Activated T-helper 2 cell treated with anti-CD3 and anti-CD28 coated beads, Interferon-gamma antibody, Interleukin-2, Interleukin-4, amounts not matched to agents 10 μg/mL and 5 μg/mL and 100 μg/mL, durations not matched to agents 14 hours and 24 hours and 36 hours (primary cell): ENCODE measurements around the gene RNLS. TPM values are rescaled to one million over a fixed set of nuclear protein-coding genes. Genes with fewer than 3 reads are reported as not detected.
"Not testable (repeated sequence)": the region's sequence is repeated elsewhere in the genome, so short reads cannot be mapped to it uniquely, and the experiment has no call there.

Source experiments
- DNase-seq: peaks from one replicate; pipeline ENCODE4 v3.0.0; 2021; ENCODE audit warnings: low spot score
- H3K27ac Mint-ChIP-seq: one replicate; pipeline ENCODE4 v1.8.0; 2021; ENCODE audit warnings: mixed read lengths
- H3K27me3 Mint-ChIP-seq: one replicate; pipeline ENCODE4 v1.8.0; 2021; ENCODE audit warnings: low read depth, mixed read lengths
- H3K36me3 Mint-ChIP-seq: one replicate; pipeline ENCODE4 v1.8.0; 2021; ENCODE audit warnings: low read depth, mixed read lengths
- H3K4me1 Mint-ChIP-seq: one replicate; pipeline ENCODE4 v1.8.0; 2021; ENCODE audit warnings: low read depth, mixed read lengths
- H3K4me3 Mint-ChIP-seq: one replicate; pipeline ENCODE4 v1.8.0; 2021; ENCODE audit warnings: low read depth, mild to moderate bottlenecking, moderate library complexity, mixed read lengths
- H3K9me3 Mint-ChIP-seq: one replicate; pipeline ENCODE4 v1.8.0; 2021; ENCODE audit warnings: mixed read lengths
- intact Hi-C: fragments of 100-400 bp; cut with micrococcal nuclease; formaldehyde crosslinking; loops from one replicate; pipeline ENCODE4 v1.15.1; 2023
- total RNA-seq: library from RNA; stranded (reverse); gene quantifications from 2 replicates; pipeline ENCODE4 v1.2.3, GENCODE V29; 2022

Gene RNLS
- total RNA-seq, 1 donor from 2014 or later: 1.6 TPM

DNA sequence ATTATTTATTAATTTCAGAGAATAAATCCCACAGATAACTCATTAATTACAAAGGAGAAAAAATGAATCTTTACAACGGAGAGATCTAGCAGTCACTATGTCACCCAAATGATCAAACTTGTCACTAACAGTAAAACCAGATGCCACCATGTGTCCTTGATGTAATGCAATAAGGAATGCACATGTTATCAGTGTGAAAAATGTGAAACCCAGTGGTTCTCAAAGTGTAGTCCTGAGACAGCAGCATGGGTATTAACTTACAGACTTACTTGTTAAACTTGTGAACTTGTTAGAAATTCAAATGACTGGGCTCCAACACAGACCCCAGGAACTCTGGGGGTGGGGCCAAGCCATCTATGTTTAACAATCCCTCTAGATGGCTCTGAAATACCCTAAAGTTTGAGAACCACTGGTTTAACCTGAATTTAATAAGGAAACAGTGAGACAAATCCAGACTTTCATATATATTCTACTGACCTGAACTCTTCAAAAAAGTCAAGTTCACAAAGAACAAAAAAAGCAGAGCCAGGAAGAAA lies 77.4 kb downstream of the RNLS start:
- Mint-ChIP-seq H3K27me3 (peaks cover 30% of the 10 kb centered on the region), H3K4me3 (no peak overlapping the region), H3K4me1 (no peaks in the 10 kb centered on the region), H3K9me3 (no peaks in the 10 kb centered on the region), H3K36me3 (no peaks in the 10 kb centered on the region), H3K27ac (no peak overlapping the region)
- intact Hi-C loops: no loop called here
- DNase-seq: no peak

GRCh38 chr10:88505265-88505664 lies 77.9 kb downstream of the RNLS start:
- intact Hi-C loops: no loop called here
- no peak overlapping the region for H3K4me3 Mint-ChIP-seq
- H3K4me1 Mint-ChIP-seq: no peaks in the 10 kb centered on the region
- no peak for DNase-seq
- H3K36me3 Mint-ChIP-seq: no peaks in the 10 kb centered on the region
- H3K27me3 Mint-ChIP-seq: peaks cover 30% of the 10 kb centered on the region
- no peaks in the 10 kb centered on the region for H3K9me3 Mint-ChIP-seq
- no peak overlapping the region for H3K27ac Mint-ChIP-seq

DNA sequence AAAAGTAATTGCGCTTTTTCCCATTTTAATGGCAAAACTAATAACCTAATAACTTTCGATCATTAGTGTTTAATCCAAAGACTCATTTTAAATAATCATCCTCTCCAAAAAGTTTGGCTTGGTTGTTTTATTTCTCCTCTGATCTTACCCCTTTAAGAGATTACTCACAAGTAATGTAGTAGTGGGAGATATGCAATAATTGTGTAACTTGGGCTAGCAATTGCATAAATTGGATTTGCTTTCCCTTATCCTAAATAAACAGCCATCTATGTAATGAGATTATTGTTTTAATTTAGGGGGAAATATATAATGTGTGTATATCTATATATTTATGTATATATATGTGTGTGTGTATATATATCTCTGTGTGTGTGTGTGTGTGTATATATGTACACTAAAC lies 82.5 kb downstream of the RNLS start:
- H3K4me3 Mint-ChIP-seq: no peak overlapping the region
- H3K27me3 Mint-ChIP-seq: peaks cover 30% of the 10 kb centered on the region
- H3K27ac Mint-ChIP-seq: no peak overlapping the region
- H3K9me3 Mint-ChIP-seq: no peaks in the 10 kb centered on the region
- intact Hi-C loops: no loop called here
- DNase-seq: no peak
- peaks cover 2% of the 10 kb centered on the region for H3K4me1 Mint-ChIP-seq
- H3K36me3 Mint-ChIP-seq: no peaks in the 10 kb centered on the region

DNA sequence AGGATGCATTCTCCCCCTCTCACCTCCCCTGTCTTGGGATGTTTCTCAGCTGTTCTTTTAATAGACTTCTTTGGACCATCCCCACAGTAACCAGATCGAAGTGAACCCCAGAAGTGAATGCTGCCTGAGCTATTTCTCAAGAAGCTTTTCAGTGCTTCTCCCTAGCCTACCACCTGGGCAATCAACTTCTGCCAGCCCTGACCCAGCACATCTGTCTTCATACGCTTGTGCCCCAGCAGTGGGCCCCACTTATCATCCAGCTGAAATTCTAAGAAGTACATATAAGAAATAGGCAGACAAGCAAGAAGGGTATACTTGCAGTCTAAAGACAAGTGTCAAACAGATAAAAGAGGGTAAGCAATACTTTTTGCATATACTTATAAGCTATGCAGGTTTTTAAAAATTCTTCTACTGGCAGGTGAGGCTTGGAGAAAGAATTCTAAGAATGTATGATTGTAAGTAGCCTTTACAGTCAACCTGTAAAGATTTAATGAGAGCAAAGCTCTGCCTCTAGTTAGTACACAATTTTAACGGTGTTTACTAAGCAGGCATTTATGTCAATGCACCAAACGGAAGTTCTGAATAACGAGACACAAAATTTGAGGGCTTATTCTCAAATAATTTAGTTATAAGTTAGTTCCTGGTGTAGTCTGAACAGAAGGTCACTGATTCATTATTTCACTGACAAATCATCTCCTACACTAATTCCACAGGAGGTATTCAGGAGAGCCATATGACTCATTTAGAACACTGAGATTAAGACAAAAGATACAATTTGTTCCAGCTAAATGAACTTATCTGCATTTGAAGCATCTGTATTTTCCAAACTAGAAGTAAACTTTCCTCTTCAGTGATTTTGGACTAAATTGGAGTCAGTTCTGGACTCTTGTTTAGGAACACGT lies 83.3 kb downstream of the RNLS start:
- DNase-seq: no peak
- no peaks in the 10 kb centered on the region for H3K36me3 Mint-ChIP-seq

GRCh38 chr10:88497913-88498312 lies 85.2 kb downstream of the RNLS start:
- DNase-seq: no peak
- H3K4me1 Mint-ChIP-seq: peaks cover 2% of the 10 kb centered on the region

More for the DNA sequence above, 83.3 kb downstream of the RNLS start:
- Mint-ChIP-seq H3K27me3 (peaks cover 29% of the 10 kb centered on the region), H3K4me1 (peaks cover 2% of the 10 kb centered on the region), H3K4me3 (no peak overlapping the region), H3K9me3 (no peaks in the 10 kb centered on the region), H3K27ac (no peak overlapping the region)
- intact Hi-C loops: no loop called here

GRCh38 chr10:88494537-88494936 lies 88.6 kb downstream of the RNLS start:
- no peak overlapping the region for H3K4me3 Mint-ChIP-seq
- H3K9me3 Mint-ChIP-seq: no peaks in the 10 kb centered on the region
- DNase-seq: no peak
- intact Hi-C loops: no loop called here
- peaks cover 16% of the 10 kb centered on the region for H3K27me3 Mint-ChIP-seq
- H3K4me1 Mint-ChIP-seq: peaks cover 8% of the 10 kb centered on the region
- no peak overlapping the region for H3K27ac Mint-ChIP-seq
- H3K36me3 Mint-ChIP-seq: no peaks in the 10 kb centered on the region

More at GRCh38 chr10:88497913-88498312, 85.2 kb downstream of the RNLS start:
- intact Hi-C loops: no loop called here
- Mint-ChIP-seq H3K27me3 (peaks cover 23% of the 10 kb centered on the region), H3K27ac (no peak overlapping the region), H3K9me3 (no peaks in the 10 kb centered on the region), H3K36me3 (no peaks in the 10 kb centered on the region), H3K4me3 (no peak overlapping the region)

- H3K27me3 Mint-ChIP-seq: peaks cover 16% of the 10 kb centered on the region
- H3K36me3 Mint-ChIP-seq: no peaks in the 10 kb centered on the region
- no peaks in the 10 kb centered on the region for H3K9me3 Mint-ChIP-seq
- no peak for DNase-seq
- no peak overlapping the region for H3K4me3 Mint-ChIP-seq
- H3K4me1 Mint-ChIP-seq: peaks cover 12% of the 10 kb centered on the region
- no peak overlapping the region for H3K27ac Mint-ChIP-seq
- intact Hi-C loops: no loop called here
These were observed 89.2 kb downstream of the RNLS start for GRCh38 chr10:88493691-88494483.

DNA sequence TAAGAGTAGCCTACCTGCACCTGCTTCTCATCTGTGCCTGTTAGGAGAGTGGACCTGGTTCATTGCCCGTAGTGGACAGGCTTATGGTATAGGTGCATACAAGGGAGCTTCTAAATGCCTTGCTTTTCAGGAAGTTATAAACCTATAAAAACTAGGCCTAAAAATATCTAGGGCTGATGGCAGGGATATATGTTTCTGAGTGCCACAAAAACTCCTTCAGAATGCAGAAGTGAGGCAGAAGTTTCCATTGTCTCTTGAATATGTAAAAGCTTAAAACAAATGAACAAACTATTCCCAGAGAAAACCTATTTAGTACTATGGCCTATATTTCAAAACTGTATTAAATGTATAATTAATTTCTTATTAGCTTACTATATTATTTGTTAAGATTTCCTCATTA lies 91.8 kb downstream of the RNLS start:
- DNase-seq: no peak
- no peaks in the 10 kb centered on the region for H3K36me3 Mint-ChIP-seq
- no peaks in the 10 kb centered on the region for H3K9me3 Mint-ChIP-seq
- intact Hi-C loops: no loop called here
- H3K27ac Mint-ChIP-seq: no peak overlapping the region
- peaks cover 9% of the 10 kb centered on the region for H3K27me3 Mint-ChIP-seq
- peaks cover 11% of the 10 kb centered on the region for H3K4me1 Mint-ChIP-seq
- H3K4me3 Mint-ChIP-seq: no peak overlapping the region

- Mint-ChIP-seq H3K4me3 (no peak overlapping the region), H3K36me3 (no peaks in the 10 kb centered on the region), H3K27me3 (peaks cover 2% of the 10 kb centered on the region), H3K4me1 (peaks cover 11% of the 10 kb centered on the region), H3K9me3 (no peaks in the 10 kb centered on the region), H3K27ac (no peak overlapping the region)
- DNase-seq: no peak
- intact Hi-C loops: no loop called here
These were observed 92.7 kb downstream of the RNLS start for GRCh38 chr10:88490231-88490980.

- H3K9me3 Mint-ChIP-seq: no peaks in the 10 kb centered on the region
- H3K4me3 Mint-ChIP-seq: no peak overlapping the region
- no peaks in the 10 kb centered on the region for H3K36me3 Mint-ChIP-seq
- H3K27ac Mint-ChIP-seq: no peak overlapping the region
- peaks cover 1% of the 10 kb centered on the region for H3K27me3 Mint-ChIP-seq
- DNase-seq: no peak
- intact Hi-C loops: no loop called here
- H3K4me1 Mint-ChIP-seq: peaks cover 11% of the 10 kb centered on the region
These were observed 94.0 kb downstream of the RNLS start for GRCh38 chr10:88489107-88489506.

DNA sequence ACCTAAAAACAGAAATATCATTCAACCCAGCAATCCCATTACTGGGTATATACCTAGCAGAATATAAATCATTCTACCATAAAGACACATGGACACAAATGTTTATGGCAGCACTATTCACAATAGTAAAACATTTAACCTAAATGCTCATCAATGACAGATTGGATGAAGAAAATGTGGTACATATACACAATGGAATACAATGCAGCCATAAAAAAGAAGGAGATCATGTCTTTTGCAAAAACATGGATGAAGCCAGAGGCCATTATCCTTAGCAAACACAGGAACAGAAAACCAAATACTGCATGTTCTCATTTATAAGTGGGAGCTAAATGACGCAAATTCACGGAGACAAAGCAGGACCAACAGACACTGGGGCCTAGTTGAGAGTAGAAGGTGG lies 96.3 kb downstream of the RNLS start:
- intact Hi-C loops, H3K36me3 Mint-ChIP-seq, DNase-seq, H3K9me3 Mint-ChIP-seq, H3K27me3 Mint-ChIP-seq, H3K4me3 Mint-ChIP-seq, H3K27ac Mint-ChIP-seq: not testable (repeated sequence)
- peaks cover 11% of the 10 kb centered on the region for H3K4me1 Mint-ChIP-seq

GRCh38 chr10:88482220-88482619 lies 100.9 kb downstream of the RNLS start:
- Mint-ChIP-seq H3K27me3 (peaks cover 10% of the 10 kb centered on the region), H3K36me3 (no peaks in the 10 kb centered on the region), H3K27ac (no peak overlapping the region), H3K4me1 (no peaks in the 10 kb centered on the region), H3K4me3 (no peak overlapping the region), H3K9me3 (peaks cover 5% of the 10 kb centered on the region)
- intact Hi-C loops: no loop called here
- no peak for DNase-seq
